ENCODE results near the gene ERAL1.

- no peak for TF ChIP-seq POLR2A (IDR thresholded peaks at IDR 0.05; ENCODE audit: low read depth, low read length)
- no peak for TF ChIP-seq CTCF (conservative IDR thresholded peaks at IDR 0.05; ENCODE audit: low read depth, low read length)
- no peak for TF ChIP-seq FOS (IDR thresholded peaks at IDR 0.05; ENCODE audit: low read depth, low read length)
- no peak for TF ChIP-seq RAD21 (IDR thresholded peaks at IDR 0.05; ENCODE audit: low read length)
- TF ChIP-seq MAZ (IDR thresholded peaks at IDR 0.05; ENCODE audit: borderline replicate concordance, low read depth, low read length): no peak
- TF ChIP-seq RFX5 (IDR thresholded peaks at IDR 0.05; ENCODE audit: low read depth, low read length): no peak
- TF ChIP-seq BHLHE40 (IDR thresholded peaks at IDR 0.05; ENCODE audit: low read depth, low read length): no peak
- no peak for TF ChIP-seq CEBPB (IDR thresholded peaks at IDR 0.05; ENCODE audit: low read depth, low read length)
- TF ChIP-seq SMC3 (IDR thresholded peaks at IDR 0.05; ENCODE audit: low read depth, low read length): no peak
- no peak for TF ChIP-seq MXI1 (IDR thresholded peaks at IDR 0.05; ENCODE audit: borderline replicate concordance, low read depth, low read length)
Observed at GRCh38 chr17:28896491-28896883, 41.7 kb downstream of the ERAL1 start.
